Measurements from ENCODE around the gene TM9SF1. TPM values are rescaled to one million over a fixed set of nuclear protein-coding genes. Genes with fewer than 3 reads are reported as not detected.

TM9SF1 gene
- total and polyA plus RNA-seq, 2 of the 13 experiments (the other 11 are each of a cell fraction or from before 2014, with no cell fraction given) = 83.2 to 110 TPM

GRCh38 chr14:24240110-24240918 lies 45.1 kb upstream of the TM9SF1 start:
- H3K9ac ChIP-seq (ENCODE audit: insufficient read depth, low read depth, low read length) = no peak overlapping the region
- ATAC-seq (no peak), DNase-seq (ENCODE audit: low spot score) (no peak), FAIRE-seq (no peak)
- POLR2A ChIA-PET = interaction anchor here (0.7 to 18.0 kb wide), 9 partner anchors 7 to 190 kb away, joined by 4 to 850 read pairs (median 62); partner anchors contain the start of genes CBLN3, CHMP4A, CIDEB and DCAF11
- 97% methylated on average over 9 of the region's 9 CpGs for WGBS (ENCODE audit: low lambda C conversion rate)
- intact Hi-C loops (cut with micrococcal nuclease; ENCODE audit: unreplicated experiment) (no loop called here), in situ Hi-C loops (cut with HindIII; ENCODE audit: extremely low pct_ligation_motif_present, low pct_unique_long_range_greater_than_20kb) (loop anchor here (5.0 to 10.0 kb wide), 2 partner anchors 57 to 194 kb away; partner anchors contain the start of genes DHRS1 and NOP9)
- H3K27me3 ChIP-seq (ENCODE audit: control insufficient read depth in 1 of 2, insufficient read depth in 2 of 2, low read length in 2 of 2) = no peaks in the 10 kb centered on the region; a peak in 1 of 5 replicates
- H3K4me1 ChIP-seq (ENCODE audit: insufficient read depth, low read length) = peaks cover 45% of the 10 kb centered on the region
- H3K4me2 ChIP-seq (ENCODE audit: low read depth, low read length) = no peak overlapping the region
- CTCF ChIA-PET (ENCODE audit: low intra/inter-chr PET ratio, low total read pairs) = interaction anchor here (1.3 kb wide), 1 partner anchor 56 kb away, joined by 3 read pairs; no protein-coding TSS in a partner anchor
- no peak overlapping the region for H3K27ac ChIP-seq (ENCODE audit: extremely low read length, insufficient read depth, low read length)
- H4K20me1 ChIP-seq (ENCODE audit: insufficient read depth, low read length) = 0 out of 2 replicates have a peak, but pooled peaks cover 3% of the 10 kb centered on the region
- no peak overlapping the region for H3K4me3 ChIP-seq (replicated peaks in 1 of 3; ENCODE audit: insufficient read depth in 1 of 3, low read depth in 2 of 3, low read length in 3 of 3)
- no TSS peak for BruUV-seq (replicated peaks)
- no peaks in the 10 kb centered on the region for H3K9me3 ChIP-seq (ENCODE audit: low read length)
- peaks cover 41 to 58% of the 10 kb centered on the region in 2 experiments for H3K36me3 ChIP-seq (replicated peaks in 1 of 2; ENCODE audit: control insufficient read depth in 1 of 2, insufficient read depth in 2 of 2, low read length in 2 of 2)
- peaks cover 12% of the 10 kb centered on the region for H3K79me2 ChIP-seq (ENCODE audit: insufficient read depth, low read length)
- no peak overlapping the region for H2AFZ ChIP-seq (ENCODE audit: low read length)
- TF ChIP-seq ARNT2 (CRISPR knock-in tag; IDR thresholded peaks at IDR 0.05; ENCODE audit: low read depth) (no peak), RBFOX2 (IDR thresholded peaks at IDR 0.05; ENCODE audit: low read depth, low read length) (peak; percentile 40; the same call in 1 of the 2 replicates), ARID4A (CRISPR knock-in tag; IDR thresholded peaks at IDR 0.05; ENCODE audit: borderline replicate concordance) (0 out of 2 replicates have a peak, but pooled peaks have one; percentile 22), ATRX (CRISPR knock-in tag; IDR thresholded peaks at IDR 0.05; ENCODE audit: borderline replicate concordance) (peak; percentile 87; the same call in 1 of the 2 replicates), NFIB (CRISPR knock-in tag; IDR thresholded peaks at IDR 0.05; ENCODE audit: borderline replicate concordance) (0 out of 2 replicates have a peak, but pooled peaks have one; percentile 64), ZNF83 (CRISPR knock-in tag; IDR thresholded peaks at IDR 0.05; ENCODE audit: borderline replicate concordance) (0 out of 2 replicates have a peak, but pooled peaks have one; percentile 53), ZNF431 (CRISPR knock-in tag; IDR thresholded peaks at IDR 0.05; ENCODE audit: borderline replicate concordance, low read depth) (peak; percentile 56; the same call in 1 of the 2 replicates), NFYC (CRISPR knock-in tag; IDR thresholded peaks at IDR 0.05) (0 out of 2 replicates have a peak, but pooled peaks have one; percentile 10), IKZF5 (CRISPR knock-in tag; IDR thresholded peaks at IDR 0.05) (no peak), CSRNP1 (CRISPR knock-in tag; IDR thresholded peaks at IDR 0.05) (0 out of 2 replicates have a peak, but pooled peaks have one; percentile 39), KDM5B (CRISPR knock-in tag; IDR thresholded peaks at IDR 0.05; ENCODE audit: borderline replicate concordance) (0 out of 2 replicates have a peak, but pooled peaks have one; percentile 54), KAT7 (CRISPR knock-in tag; IDR thresholded peaks at IDR 0.05; ENCODE audit: borderline replicate concordance) (no peak), ZNF333 (CRISPR knock-in tag; IDR thresholded peaks at IDR 0.05; ENCODE audit: borderline replicate concordance) (0 out of 2 replicates have a peak, but pooled peaks have one; percentile 78), ZNF10 (CRISPR knock-in tag; IDR thresholded peaks at IDR 0.05; ENCODE audit: borderline replicate concordance, low read depth) (no peak)
